Ovary (tissue), 9 donors: ENCODE results near the gene RIPOR3. TPM values are rescaled to one million over a fixed set of nuclear protein-coding genes. Genes with fewer than 3 reads are reported as not detected.

Source experiments
- DNase-seq, 5 donors: peaks; one replicate each; pipeline ENCODE4 v3.0.0-alpha.2; 2019 to 2020
- H3K27ac ChIP-seq, 2 donors: fragments of 200-600 bp; one replicate each; pipeline versions ENCODE4 v1.5.1 to v1.8.0; 2019 to 2022
- H3K27me3 ChIP-seq: fragments of 200-600 bp; one replicate; pipeline ENCODE4 v1.8.0; 2022
- H3K36me3 ChIP-seq: fragments of 200-600 bp; sonication (generic); one replicate; pipeline ENCODE4 v1.5.1; 2019
- H3K4me1 ChIP-seq: one replicate; pipeline ENCODE4 v1.8.1; 2013; ENCODE audit warnings: mild to moderate bottlenecking, moderate library complexity; ENCODE audit not compliant: insufficient read depth
- H3K4me3 ChIP-seq: fragments of 200-600 bp; sonication (generic); one replicate; pipeline ENCODE4 v1.5.1; 2017
- H3K9me3 ChIP-seq, 2 donors: fragments of 200-600 bp in 1 of 2; sonication (generic) in 1 of 2; one replicate each; pipeline versions ENCODE4 v1.5.1 to v1.8.1; 2013 to 2019; ENCODE audit warnings: mild to moderate bottlenecking in 1 of 2, moderate library complexity in 1 of 2
- CTCF ChIP-seq, 3 donors: fragments of 450-650 bp in 2 of 3; fragments of 200-600 bp in 1 of 3; IDR thresholded peaks; one replicate each; pipeline versions ENCODE4 v1.5.1 to v1.8.0; 2016 to 2022; ENCODE audit warnings: antibody characterized with exemption in 3 of 3, mild to moderate bottlenecking in 1 of 3
- EP300 ChIP-seq: sonication (generic); formaldehyde crosslinking; IDR thresholded peaks from one replicate; pipeline ENCODE4 v1.6.1; 2017; ENCODE audit warnings: antibody characterized with exemption
- POLR2A ChIP-seq: fragments of 450-650 bp; IDR thresholded peaks from one replicate; pipeline ENCODE4 v1.6.1; 2017; ENCODE audit warnings: antibody characterized with exemption, mild to moderate bottlenecking, moderate library complexity
- WGBS, 3 donors: extraction: QIAGEN DNeasy Blood & Tissue Kit in 1 of 3; methylation state at CpG; one replicate each; pipeline versions ENCODE4 v1.1.5 to v1.1.7; 2013 to 2017; 5-methylcytosine and 5-hydroxymethylcytosine counted together
- intact Hi-C, 4 donors: fragments of 100-400 bp; cut with DNase I; formaldehyde crosslinking; loops; one replicate each; pipeline versions ENCODE4 v1.11.0 to v1.15.1; 2022 to 2023
- polyA plus RNA-seq, 2 donors: library from polyadenylated mRNA; stranded (reverse); fragments of 200-250 nt in 1 of 2; fragments of 350-450 nt in 1 of 2; fragmentation: Illumina TruSeq in 1 of 2; extraction: RNeasy Lipid Tissue Mini Kit (QIAGEN cat#74804) in 1 of 2; gene quantifications; one replicate each; pipeline ENCODE4 v1.2.3, GENCODE V29; 2013 to 2014
- total RNA-seq, 7 donors: library from RNA; depleted of rRNA in 2 of 7; stranded (reverse); fragments of >200 nt in 2 of 7; fragmentation: NEBNext Ultra II Directional in 3 of 7; extraction: Animal tissue kit (Norgen Biotek cat#: 25700) in 3 of 7; gene quantifications; one replicate each; pipeline versions ENCODE4 v1.1.0 to v1.2.4, GENCODE V29; 2016 to 2023
- donor health status: DM: no; HTN: no; CAD: no; lungs with moderate emphysema.
- donor health status: DM: no; HTN: no; CAD: no.
- donor health status: Bipolar disorder and iron deficiency.
- donor health status: DM: yes; HTN: yes; CAD: no.
- donor health status: DM: no; HTN: no; CAD: no.
- donor health status: DM: yes; HTN: yes; CAD: no.

The RIPOR3 gene
- total and polyA plus RNA-seq, 9 donors: 1.3 to 22.7 (median 8.0) TPM

DNA sequence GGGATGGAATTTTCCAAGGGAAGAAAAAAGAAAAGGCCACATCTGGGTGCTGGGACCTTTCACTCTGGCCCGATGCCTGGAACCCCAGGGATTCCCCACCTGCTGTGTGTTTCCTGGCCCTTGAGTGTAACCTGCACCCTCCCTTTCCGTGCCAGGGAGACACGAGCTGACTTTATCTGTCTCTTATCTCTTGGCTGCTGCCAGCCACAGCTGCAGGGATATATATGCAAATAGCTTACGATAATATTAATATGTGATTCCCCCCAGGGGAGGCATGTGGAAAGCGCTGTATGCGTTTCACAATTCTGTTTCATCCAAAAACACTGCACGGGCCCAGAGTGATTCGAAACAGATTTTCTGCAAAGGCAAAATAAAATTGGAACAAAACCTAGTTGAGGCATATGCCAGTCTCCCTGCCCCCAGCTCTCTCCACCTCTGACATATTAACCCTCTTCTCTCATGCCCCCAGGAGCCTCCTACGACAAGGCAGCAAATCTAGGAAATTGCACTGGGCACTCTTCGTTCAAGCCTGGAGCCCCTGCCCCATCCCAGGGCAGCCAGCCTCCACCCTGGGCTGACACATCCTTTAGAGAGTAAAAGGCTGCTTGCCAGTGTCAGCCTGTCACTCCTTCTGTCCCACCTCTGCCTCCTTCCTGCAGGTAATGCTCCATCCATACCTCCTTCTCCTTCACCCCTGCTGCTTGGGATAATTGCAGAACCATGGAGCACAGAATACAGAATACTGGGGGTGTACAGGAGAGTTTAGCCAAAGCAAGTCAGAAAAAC, 1.3 kb downstream of the RIPOR3 start:
- no peaks in the 10 kb centered on the region for H3K27me3 ChIP-seq
- no peaks in the 10 kb centered on the region for H3K4me1 ChIP-seq
- TF ChIP-seq POLR2A: no peak
- no peak for TF ChIP-seq CTCF (IDR thresholded peaks at IDR 0.05)
- TF ChIP-seq EP300: no peak
- H3K9me3 ChIP-seq: no peaks in the 10 kb centered on the region
- no peak overlapping the region for H3K27ac ChIP-seq
- intact Hi-C loops: no loop called here
- peak overlapping the region; percentile 41 for H3K4me3 ChIP-seq
- H3K36me3 ChIP-seq: no peaks in the 10 kb centered on the region
- WGBS, 3 donors: 42 to 56% (median 42%) methylated on average over 10 of the region's 10 CpGs
- DNase-seq: peak in 1 of 5 donors; percentile 44

DNA sequence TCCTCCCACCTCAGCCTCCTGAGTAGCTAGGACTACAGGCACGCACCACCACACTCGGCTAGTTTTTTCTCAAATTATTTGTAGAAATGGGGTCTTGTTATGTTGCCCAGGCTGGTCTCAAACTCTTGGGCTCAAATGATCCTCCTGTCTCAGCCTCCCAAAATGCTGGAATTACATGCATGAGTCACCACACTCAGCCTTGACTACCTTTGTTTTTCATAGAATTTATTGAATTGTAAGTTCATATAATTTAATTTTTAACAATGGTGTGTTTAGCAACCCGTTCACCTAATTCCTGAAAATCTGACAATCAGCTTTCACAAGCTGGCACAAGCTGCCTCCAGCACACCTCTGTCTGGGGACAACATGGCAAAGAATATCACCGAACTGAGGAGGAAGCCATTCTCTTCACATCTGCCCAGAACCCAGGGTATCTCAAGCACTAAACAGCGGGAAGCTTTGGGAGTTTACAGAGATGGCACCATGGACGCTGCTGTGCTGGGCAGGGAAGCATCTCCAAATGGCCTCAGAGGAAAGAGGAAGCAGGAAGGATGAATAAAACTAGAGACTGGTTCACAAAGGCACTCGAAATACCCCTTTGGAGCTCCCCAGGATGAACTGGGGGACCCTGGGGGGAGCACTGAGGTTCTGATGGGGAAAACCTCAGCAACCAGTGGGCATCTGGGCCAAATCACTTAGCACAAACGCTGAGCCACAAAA, 2.9 kb downstream of the RIPOR3 start:
- no peaks in the 10 kb centered on the region for H3K36me3 ChIP-seq
- intact Hi-C loops: no loop called here
- no peaks in the 10 kb centered on the region for H3K27me3 ChIP-seq
- no peak overlapping the region for H3K27ac ChIP-seq
- H3K4me1 ChIP-seq: no peaks in the 10 kb centered on the region
- WGBS, 3 donors: 91 to 93% (median 92%) methylated on average over 8 of the region's 8 CpGs
- no peak for TF ChIP-seq CTCF (IDR thresholded peaks at IDR 0.05)
- no peak for TF ChIP-seq POLR2A
- no peak for TF ChIP-seq EP300
- DNase-seq: no peak
- no peak overlapping the region for H3K4me3 ChIP-seq
- no peaks in the 10 kb centered on the region for H3K9me3 ChIP-seq

DNA sequence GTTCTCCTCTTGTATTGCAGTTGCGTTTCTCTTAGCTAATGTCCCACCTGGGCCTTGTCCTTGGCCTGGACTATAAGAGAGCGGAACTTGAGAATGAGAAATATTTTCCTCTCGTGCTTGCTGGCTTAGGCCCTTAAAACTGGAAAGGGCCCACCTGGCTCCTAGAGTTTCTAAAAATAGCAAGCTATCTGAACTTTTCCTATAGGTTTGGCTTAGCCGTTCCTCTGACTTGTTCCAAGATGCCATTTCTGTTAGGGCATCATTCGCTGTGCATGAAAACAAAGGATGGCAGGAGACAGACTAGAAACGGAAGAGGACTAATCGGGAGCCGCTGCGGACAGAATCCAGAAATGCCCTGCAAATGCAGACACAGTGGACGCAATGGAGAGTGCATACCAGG, 4.5 kb downstream of the RIPOR3 start:
- H3K27ac ChIP-seq: no peak overlapping the region
- no peaks in the 10 kb centered on the region for H3K9me3 ChIP-seq
- WGBS, 3 donors: 55 to 76% (median 74%) methylated on average over 10 of the region's 10 CpGs
- H3K4me3 ChIP-seq: no peak overlapping the region
- TF ChIP-seq POLR2A (no peak), CTCF (IDR thresholded peaks at IDR 0.05) (no peak)
- no peaks in the 10 kb centered on the region for H3K36me3 ChIP-seq
- intact Hi-C loops: no loop called here
- no peak for DNase-seq
- H3K4me1 ChIP-seq: no peaks in the 10 kb centered on the region
- H3K27me3 ChIP-seq: no peaks in the 10 kb centered on the region

DNA sequence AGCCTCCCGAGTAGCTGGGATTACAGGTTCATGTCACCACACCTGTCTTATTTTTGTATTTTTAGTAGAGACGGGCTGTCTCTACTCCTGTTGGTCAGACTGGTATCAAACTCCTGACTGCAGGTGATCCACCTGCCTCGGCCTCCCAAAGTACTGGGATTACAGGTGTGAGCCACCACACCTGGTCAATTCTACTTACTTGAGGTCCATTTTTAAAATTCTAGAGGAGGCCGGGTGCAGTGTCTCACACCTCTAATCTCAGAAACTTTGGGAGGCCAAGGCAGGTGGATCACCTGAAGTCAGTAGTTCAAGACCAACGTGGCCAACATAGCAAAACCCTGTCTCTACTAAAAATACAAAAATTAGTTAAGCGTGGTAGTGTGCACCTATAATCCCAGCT, 7.8 kb downstream of the RIPOR3 start:
- intact Hi-C loops: no loop called here
- no peaks in the 10 kb centered on the region for H3K36me3 ChIP-seq
- H3K27ac ChIP-seq: no peak overlapping the region
- 92 to 95% (median 94%) methylated on average over 6 of the region's 6 CpGs for WGBS, 3 donors
- peaks cover 8% of the 10 kb centered on the region for H3K4me1 ChIP-seq
- TF ChIP-seq POLR2A: no peak
- no peak for DNase-seq
- H3K27me3 ChIP-seq: no peaks in the 10 kb centered on the region
- no peaks in the 10 kb centered on the region for H3K9me3 ChIP-seq
- H3K4me3 ChIP-seq: no peak overlapping the region
